Measurements from ENCODE around the gene TSHZ2. TPM values are rescaled to one million over a fixed set of nuclear protein-coding genes. Genes with fewer than 3 reads are reported as not detected.

Gene TSHZ2
- total RNA-seq, 4 donors from 2014 or later = 1.9 to 12.9 (median 5.0) TPM

DNA sequence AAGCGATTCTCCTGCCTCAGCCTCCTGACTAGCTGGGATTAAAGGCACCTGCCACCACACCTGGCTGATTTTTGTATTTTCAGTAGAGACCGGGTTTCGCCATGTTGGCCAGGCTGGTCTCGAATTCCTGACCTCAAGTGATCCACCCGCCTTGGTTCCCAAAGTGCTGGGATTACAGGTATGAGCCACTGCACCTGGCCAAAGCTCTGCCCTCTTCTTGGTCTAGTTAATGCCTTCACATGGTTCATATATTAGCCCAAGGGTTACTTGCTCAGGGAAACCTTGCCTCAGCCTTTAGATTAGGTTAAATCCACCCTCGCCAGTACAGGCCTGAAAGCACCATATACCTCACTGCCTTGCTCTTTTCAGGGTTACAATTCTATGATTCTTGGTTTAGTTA lies 26.1 kb downstream of the TSHZ2 start:
- Histone ChIP-seq H3K27ac (no peak overlapping the region), H3K4me1 (no peaks in the 10 kb centered on the region), H3K4me3 (no peak overlapping the region), H3K27me3 (no peaks in the 10 kb centered on the region), H3K36me3 (no peaks in the 10 kb centered on the region), H3K9me3 (no peaks in the 10 kb centered on the region)
- no peak for TF ChIP-seq EP300 (IDR thresholded peaks at IDR 0.05; ENCODE audit: low read depth)
- in situ Hi-C loops (cut with MboI; ENCODE audit: low pct_ligation_motif_present in 1 of 4, low pct_unique_long_range_greater_than_20kb in 1 of 4, low sequenced_read_pairs in 3 of 4) (no loop called here), intact Hi-C loops (cut with DNase I; ENCODE audit: low total_unique reads) (no loop called here)
- no peak for DNase-seq
- WGBS, 2 donors (ENCODE audit: low coverage in 1 of 2) = 87% methylated on average over 6 of the region's 6 CpGs; no CpG with 5 or more reads in 1 of the 2 donors

- WGBS, 2 donors (ENCODE audit: low coverage in 1 of 2) = 77 to 78% methylated on average over 1 to 2 of the region's 2 CpGs
- H3K27ac ChIP-seq = no peak overlapping the region
- in situ Hi-C loops (cut with MboI; ENCODE audit: low pct_ligation_motif_present in 1 of 4, low pct_unique_long_range_greater_than_20kb in 1 of 4, low sequenced_read_pairs in 3 of 4) = no loop called here
- intact Hi-C loops (cut with DNase I; ENCODE audit: low total_unique reads) = no loop called here
- H3K4me1 ChIP-seq = no peaks in the 10 kb centered on the region
- TF ChIP-seq POLR2AphosphoS5 (IDR thresholded peaks at IDR 0.05) = no peak
- TF ChIP-seq POLR2A (IDR thresholded peaks at IDR 0.05) = no peak
- TF ChIP-seq CTCF (IDR thresholded peaks at IDR 0.05) = no peak
- TF ChIP-seq EP300 (IDR thresholded peaks at IDR 0.05; ENCODE audit: low read depth) = no peak
- no peaks in the 10 kb centered on the region for H3K9me3 ChIP-seq
- H3K27me3 ChIP-seq = no peaks in the 10 kb centered on the region
- H3K4me3 ChIP-seq = no peak overlapping the region
- no peak for DNase-seq
- H3K36me3 ChIP-seq = no peaks in the 10 kb centered on the region
Observed at GRCh38 chr20:52999040-52999439, 26.9 kb downstream of the TSHZ2 start.

- Histone ChIP-seq H3K36me3 (no peaks in the 10 kb centered on the region), H3K27ac (peak overlapping the region; percentile 9 to 55 (median 24)), H3K4me1 (no peaks in the 10 kb centered on the region), H3K27me3 (no peaks in the 10 kb centered on the region), H3K4me3 (no peak overlapping the region), H3K9me3 (no peaks in the 10 kb centered on the region)
- no peak for DNase-seq
- WGBS, 2 donors (ENCODE audit: low coverage in 1 of 2) = 50 to 53% methylated on average over 8 to 9 of the region's 9 CpGs
- intact Hi-C loops (cut with DNase I; ENCODE audit: low total_unique reads) = no loop called here
- TF ChIP-seq CTCF (IDR thresholded peaks at IDR 0.05) (no peak), EP300 (IDR thresholded peaks at IDR 0.05; ENCODE audit: low read depth) (no peak), POLR2A (IDR thresholded peaks at IDR 0.05) (no peak), POLR2AphosphoS5 (IDR thresholded peaks at IDR 0.05) (no peak)
- in situ Hi-C loops (cut with MboI; ENCODE audit: low pct_ligation_motif_present in 1 of 4, low pct_unique_long_range_greater_than_20kb in 1 of 4, low sequenced_read_pairs in 3 of 4) = no loop called here
Observed at GRCh38 chr20:53001498-53002301, 29.5 kb downstream of the TSHZ2 start.

- H3K27ac ChIP-seq = peak overlapping the region in 1 of 4 donors; percentile 8
- no peaks in the 10 kb centered on the region for H3K4me1 ChIP-seq
- no peak overlapping the region for H3K4me3 ChIP-seq
- intact Hi-C loops (cut with DNase I; ENCODE audit: low total_unique reads) (no loop called here), in situ Hi-C loops (cut with MboI; ENCODE audit: low pct_ligation_motif_present in 1 of 4, low pct_unique_long_range_greater_than_20kb in 1 of 4, low sequenced_read_pairs in 3 of 4) (no loop called here)
- 76 to 79% methylated on average over 5 of the region's 5 CpGs for WGBS, 2 donors (ENCODE audit: low coverage in 1 of 2)
- TF ChIP-seq POLR2A (IDR thresholded peaks at IDR 0.05) = no peak
- no peak for TF ChIP-seq POLR2AphosphoS5 (IDR thresholded peaks at IDR 0.05)
- no peak for TF ChIP-seq EP300 (IDR thresholded peaks at IDR 0.05; ENCODE audit: low read depth)
- no peak for TF ChIP-seq CTCF (IDR thresholded peaks at IDR 0.05)
- no peak for DNase-seq
- H3K27me3 ChIP-seq = no peaks in the 10 kb centered on the region
- no peaks in the 10 kb centered on the region for H3K36me3 ChIP-seq
- H3K9me3 ChIP-seq = no peaks in the 10 kb centered on the region
Observed at GRCh38 chr20:53002786-53003185, 30.6 kb downstream of the TSHZ2 start.
